HUDEP-2 (cell line): ENCODE results near the gene CDC25A.

Source experiments
- DNase-seq, 76 experiments: peaks; one replicate each; lab custom pipeline; 2025; ENCODE audit not compliant: unreplicated experiment in 76 of 76; lab: John Stamatoyannopoulos, UW

Gene CDC25A

GRCh38 chr3:48112108-48112791 is 76.0 kb downstream of the CDC25A start:
- DNase-seq, result peak in 2 of 76 experiments; percentile 9 to 12

DNA sequence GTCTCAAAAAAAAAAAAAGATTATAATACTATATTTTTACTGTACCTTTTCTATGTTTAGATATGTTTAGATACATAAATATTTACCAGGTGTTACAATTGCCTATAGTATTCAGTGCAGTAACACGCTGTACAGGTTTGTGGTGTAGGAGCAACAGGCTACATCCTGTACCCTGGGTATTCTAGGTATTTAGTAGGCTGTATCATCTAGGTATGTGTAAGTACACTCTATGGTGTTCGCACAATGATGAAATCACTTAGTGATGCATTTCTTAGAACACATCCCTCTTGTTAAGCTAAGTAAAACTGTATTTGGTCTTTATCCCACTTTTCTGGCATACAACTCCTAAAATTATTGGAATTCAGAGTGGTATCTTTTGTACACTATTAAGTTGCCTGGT is 77.8 kb downstream of the CDC25A start:
- no peak for DNase-seq

DNA sequence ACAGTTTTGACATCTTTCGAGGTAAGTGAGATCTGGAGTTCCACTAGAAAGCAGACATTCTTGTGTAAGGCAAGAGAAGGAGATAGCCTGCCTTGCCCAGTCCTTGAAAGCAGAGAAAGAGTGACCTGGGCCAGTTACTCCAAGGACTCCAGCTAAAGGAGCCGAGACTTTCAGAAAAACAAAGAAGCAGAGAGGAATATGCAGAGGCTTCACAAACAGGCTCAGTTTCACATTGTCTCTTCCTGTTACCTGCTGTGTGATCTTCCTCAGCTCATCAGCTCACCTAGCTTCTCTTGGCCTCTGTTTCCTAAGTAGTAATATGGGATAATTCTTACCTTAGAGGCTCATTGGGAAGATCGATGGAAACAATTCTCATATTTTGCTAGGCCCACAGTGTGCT is 81.0 kb downstream of the CDC25A start:
- DNase-seq, result no peak
